Gastroesophageal sphincter (tissue), 3 donors: ENCODE results near the gene VTI1A.

Source experiments
- CTCF ChIP-seq, 4 experiments: fragments of 200-600 bp in 2 of 4; fragments of 450-650 bp in 2 of 4; sonication (generic) in 1 of 4; IDR thresholded peaks; one replicate each; pipeline ENCODE4 v1.5.1; 2017 to 2019; ENCODE audit warnings: antibody characterized with exemption in 4 of 4, mild to moderate bottlenecking in 2 of 4, moderate library complexity in 2 of 4
- EP300 ChIP-seq: sonication (generic); formaldehyde crosslinking; IDR thresholded peaks from one replicate; pipeline ENCODE4 v1.6.1; 2017; ENCODE audit warnings: antibody characterized with exemption, mild to moderate bottlenecking
- POLR2A ChIP-seq, 2 donors: fragments of 450-650 bp; IDR thresholded peaks; one replicate each; pipeline ENCODE4 v1.6.1; 2017; ENCODE audit warnings: antibody characterized with exemption in 2 of 2, mild to moderate bottlenecking in 2 of 2, moderate library complexity in 1 of 2

DNA sequence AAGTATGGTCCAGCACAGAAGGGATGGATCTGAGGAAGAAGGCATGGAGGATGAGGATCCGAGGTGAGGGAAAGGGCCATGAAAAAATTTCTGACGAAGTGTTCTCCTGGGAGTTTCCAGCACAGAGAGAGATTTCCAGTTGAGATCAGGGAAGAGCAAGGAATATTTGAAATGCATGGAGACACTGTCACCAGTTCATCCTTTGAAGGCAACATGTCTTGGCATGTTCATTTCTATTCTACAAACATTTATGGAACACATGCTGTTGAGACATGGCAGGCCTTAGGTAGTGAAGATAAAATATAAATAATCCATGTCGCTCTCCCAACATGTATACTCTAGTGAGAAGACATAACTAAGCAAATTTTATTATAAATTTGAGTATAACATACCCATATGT is 269.1 kb downstream of the VTI1A start:
- no peak for TF ChIP-seq CTCF (IDR thresholded peaks at IDR 0.05)
- no peak for TF ChIP-seq POLR2A (IDR thresholded peaks at IDR 0.05)
- no peak for TF ChIP-seq EP300
